Measurements from ENCODE around the gene ZNF337. TPM values are rescaled to one million over a fixed set of nuclear protein-coding genes. Genes with fewer than 3 reads are reported as not detected.
"Not testable (repeated sequence)": the region's sequence is repeated elsewhere in the genome, so short reads cannot be mapped to it uniquely, and the experiment has no call there.

The ZNF337 gene
- total and polyA plus RNA-seq, 2 donors (not counting 1 experiment from before 2014, with no cell fraction given): 7.1 to 24.9 TPM

DNA sequence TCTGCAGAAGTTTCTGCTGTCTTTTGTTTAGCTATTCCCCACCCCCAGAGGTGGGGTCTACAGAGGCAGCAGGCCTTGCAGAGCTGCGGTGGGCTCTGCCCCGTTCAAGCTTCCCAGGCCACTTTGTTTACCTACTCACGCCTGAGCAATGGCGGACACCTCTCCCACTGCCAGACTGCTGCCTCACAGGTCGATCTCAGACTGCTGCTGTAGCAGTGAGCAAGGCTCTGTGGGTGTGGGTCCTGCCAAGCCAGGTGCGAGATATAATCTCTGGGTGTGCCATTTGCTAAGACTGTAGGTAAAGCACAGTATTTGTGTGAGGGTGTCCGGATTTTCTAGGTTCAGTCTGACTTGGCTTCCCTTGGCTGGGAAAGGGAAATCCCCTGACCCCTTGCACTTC, 23.6 kb upstream of the ZNF337 start:
- no peak for DNase-seq (ENCODE audit: low read depth in 2 of 2)
- TF ChIP-seq, protein P1, sequence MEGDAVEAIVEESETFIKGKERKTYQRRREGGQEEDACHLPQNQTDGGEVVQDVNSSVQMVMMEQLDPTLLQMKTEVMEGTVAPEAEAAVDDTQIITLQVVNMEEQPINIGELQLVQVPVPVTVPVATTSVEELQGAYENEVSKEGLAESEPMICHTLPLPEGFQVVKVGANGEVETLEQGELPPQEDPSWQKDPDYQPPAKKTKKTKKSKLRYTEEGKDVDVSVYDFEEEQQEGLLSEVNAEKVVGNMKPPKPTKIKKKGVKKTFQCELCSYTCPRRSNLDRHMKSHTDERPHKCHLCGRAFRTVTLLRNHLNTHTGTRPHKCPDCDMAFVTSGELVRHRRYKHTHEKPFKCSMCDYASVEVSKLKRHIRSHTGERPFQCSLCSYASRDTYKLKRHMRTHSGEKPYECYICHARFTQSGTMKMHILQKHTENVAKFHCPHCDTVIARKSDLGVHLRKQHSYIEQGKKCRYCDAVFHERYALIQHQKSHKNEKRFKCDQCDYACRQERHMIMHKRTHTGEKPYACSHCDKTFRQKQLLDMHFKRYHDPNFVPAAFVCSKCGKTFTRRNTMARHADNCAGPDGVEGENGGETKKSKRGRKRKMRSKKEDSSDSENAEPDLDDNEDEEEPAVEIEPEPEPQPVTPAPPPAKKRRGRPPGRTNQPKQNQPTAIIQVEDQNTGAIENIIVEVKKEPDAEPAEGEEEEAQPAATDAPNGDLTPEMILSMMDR (conservative IDR thresholded peaks at IDR 0.05 in 1 of 2, IDR thresholded peaks at IDR 0.05 in 1 of 2; ENCODE audit: low read depth in 1 of 2, low read length in 2 of 2): no peak
- no peak for TF ChIP-seq EZH2 (IDR thresholded peaks at IDR 0.05; ENCODE audit: low read length, missing control alignments)

DNA sequence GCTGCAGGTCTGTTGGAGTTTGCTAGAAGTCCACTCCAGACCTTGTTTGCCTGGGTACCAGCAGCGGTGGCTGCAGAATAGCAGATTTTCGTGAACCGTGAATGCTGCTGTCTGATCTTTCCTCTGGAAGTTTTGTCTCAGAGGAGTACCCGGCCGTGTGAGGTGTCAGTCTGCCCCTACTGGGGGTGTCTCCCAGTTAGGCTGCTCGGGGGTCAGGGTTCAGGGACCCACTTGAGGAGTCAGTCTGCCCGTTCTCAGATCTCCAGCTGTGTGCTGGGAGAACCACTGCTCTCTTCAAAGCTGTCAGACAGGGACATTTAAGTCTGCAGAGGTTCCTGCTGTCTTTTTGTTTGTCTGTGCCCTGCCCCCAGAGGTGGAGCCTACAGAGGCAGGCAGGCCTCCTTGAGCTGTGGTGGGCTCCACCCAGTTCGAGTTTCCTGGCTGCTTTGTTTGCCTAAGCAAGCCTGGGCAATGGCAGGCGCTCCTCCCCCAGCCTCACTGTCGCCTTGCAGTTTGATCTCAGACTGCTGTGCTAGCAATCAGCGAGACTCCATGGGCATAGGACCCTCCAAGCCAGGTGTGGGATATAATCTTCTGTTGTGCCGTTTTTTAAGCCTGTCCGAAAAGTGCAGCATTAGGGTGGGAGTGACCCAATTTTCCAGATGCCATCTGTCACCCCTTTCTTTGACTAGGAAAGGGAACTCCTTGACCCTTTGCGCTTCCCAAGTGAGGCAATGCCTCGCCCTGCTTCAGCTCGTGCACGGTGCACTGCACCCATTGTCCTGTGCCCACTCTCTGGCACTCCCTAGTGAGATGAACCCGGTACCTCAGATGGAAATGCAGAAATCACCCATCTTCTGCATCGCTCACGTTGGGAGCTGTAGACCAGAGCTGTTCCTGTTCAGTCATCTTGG, 22.5 kb upstream of the ZNF337 start:
- not testable (repeated sequence) for H3K9ac ChIP-seq (ENCODE audit: insufficient read depth, low read length); H3K27ac ChIP-seq (ENCODE audit: insufficient read depth, low read length)

More for the DNA sequence above, 23.6 kb upstream of the ZNF337 start:
- Histone ChIP-seq H3K4me3 (replicated peaks in 1 of 4; ENCODE audit: control extremely low read depth in 1 of 4, insufficient read depth in 1 of 4, low read depth in 3 of 4, low read length in 4 of 4) (no peak overlapping the region), H3K9me3 (ENCODE audit: control insufficient read depth, insufficient read depth, low read depth, low read length) (no peaks in the 10 kb centered on the region), H3K4me2 (ENCODE audit: extremely low read depth, insufficient read depth, low read length) (no peak overlapping the region), H3K79me2 (ENCODE audit: control insufficient read depth, insufficient read depth, low read length) (no peaks in the 10 kb centered on the region), H3K27ac (ENCODE audit: insufficient read depth, low read length) (no peak overlapping the region), H4K20me1 (ENCODE audit: control insufficient read depth, extremely low read depth, insufficient read depth, low read length) (no peaks in the 10 kb centered on the region), H3K36me3 (ENCODE audit: control insufficient read depth, insufficient read depth, low read length) (no peaks in the 10 kb centered on the region), H2AFZ (ENCODE audit: low read length) (no peak overlapping the region), H3K9ac (ENCODE audit: insufficient read depth, low read length) (no peak overlapping the region), H3K4me1 (ENCODE audit: control insufficient read depth, extremely low read depth, insufficient read depth, low read length) (no peaks in the 10 kb centered on the region), H3K27me3 (ENCODE audit: control insufficient read depth, insufficient read depth, low read length) (no peaks in the 10 kb centered on the region)

DNA sequence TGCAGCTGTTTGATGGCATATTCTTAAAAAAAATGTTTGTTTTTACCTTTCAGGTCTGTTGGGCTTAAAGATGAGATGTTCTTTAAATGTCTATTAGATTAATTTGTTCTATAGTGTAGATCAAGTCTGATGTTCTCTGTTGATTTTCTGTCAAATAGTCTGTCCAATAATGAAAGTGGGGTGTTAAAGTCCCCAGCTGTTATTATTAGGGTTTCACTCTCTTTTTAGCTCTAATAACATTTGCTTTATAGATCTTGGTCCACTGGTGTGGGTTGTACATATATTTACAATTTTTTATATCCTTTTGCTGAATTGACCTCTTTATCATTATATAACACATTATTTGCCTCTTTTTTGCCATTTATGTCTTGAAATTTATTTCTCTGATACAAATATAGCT, 11.0 kb upstream of the ZNF337 start:
- Histone ChIP-seq H3K9ac (ENCODE audit: insufficient read depth, low read length) (no peak overlapping the region), H3K79me2 (ENCODE audit: control insufficient read depth, insufficient read depth, low read length) (no peaks in the 10 kb centered on the region), H3K9me3 (ENCODE audit: control insufficient read depth, insufficient read depth, low read depth, low read length) (no peaks in the 10 kb centered on the region), H3K4me1 (ENCODE audit: control insufficient read depth, extremely low read depth, insufficient read depth, low read length) (no peaks in the 10 kb centered on the region), H3K27ac (ENCODE audit: insufficient read depth, low read length) (no peak overlapping the region), H3K4me2 (ENCODE audit: extremely low read depth, insufficient read depth, low read length) (no peak overlapping the region), H4K20me1 (ENCODE audit: control insufficient read depth, extremely low read depth, insufficient read depth, low read length) (no peaks in the 10 kb centered on the region), H3K4me3 (replicated peaks in 1 of 4; ENCODE audit: control extremely low read depth in 1 of 4, insufficient read depth in 1 of 4, low read depth in 3 of 4, low read length in 4 of 4) (no peak overlapping the region), H3K27me3 (ENCODE audit: control insufficient read depth, insufficient read depth, low read length) (no peaks in the 10 kb centered on the region), H3K36me3 (ENCODE audit: control insufficient read depth, insufficient read depth, low read length) (no peaks in the 10 kb centered on the region), H2AFZ (ENCODE audit: low read length) (no peak overlapping the region)
- no peak for TF ChIP-seq EZH2 (IDR thresholded peaks at IDR 0.05; ENCODE audit: low read length, missing control alignments)
- TF ChIP-seq, protein P1 (conservative IDR thresholded peaks at IDR 0.05 in 1 of 2, IDR thresholded peaks at IDR 0.05 in 1 of 2; ENCODE audit: low read depth in 1 of 2, low read length in 2 of 2): no peak
- DNase-seq (ENCODE audit: low read depth in 2 of 2): no peak

More for the DNA sequence above, 22.5 kb upstream of the ZNF337 start:
- not testable (repeated sequence) for H3K27me3 ChIP-seq (ENCODE audit: control insufficient read depth, insufficient read depth, low read length); H3K79me2 ChIP-seq (ENCODE audit: control insufficient read depth, insufficient read depth, low read length); H2AFZ ChIP-seq (ENCODE audit: low read length); H3K4me2 ChIP-seq (ENCODE audit: extremely low read depth, insufficient read depth, low read length); H3K36me3 ChIP-seq (ENCODE audit: control insufficient read depth, insufficient read depth, low read length); H3K4me3 ChIP-seq (replicated peaks in 1 of 4; ENCODE audit: control extremely low read depth in 1 of 4, insufficient read depth in 1 of 4, low read depth in 3 of 4, low read length in 4 of 4); H4K20me1 ChIP-seq (ENCODE audit: control insufficient read depth, extremely low read depth, insufficient read depth, low read length); H3K9me3 ChIP-seq (ENCODE audit: control insufficient read depth, insufficient read depth, low read depth, low read length); DNase-seq (ENCODE audit: low read depth in 2 of 2); H3K4me1 ChIP-seq (ENCODE audit: control insufficient read depth, extremely low read depth, insufficient read depth, low read length)
